ENCODE data around the gene SLC22A16. TPM values are rescaled to one million over a fixed set of nuclear protein-coding genes. Genes with fewer than 3 reads are reported as not detected.

SLC22A16 gene, protein sequence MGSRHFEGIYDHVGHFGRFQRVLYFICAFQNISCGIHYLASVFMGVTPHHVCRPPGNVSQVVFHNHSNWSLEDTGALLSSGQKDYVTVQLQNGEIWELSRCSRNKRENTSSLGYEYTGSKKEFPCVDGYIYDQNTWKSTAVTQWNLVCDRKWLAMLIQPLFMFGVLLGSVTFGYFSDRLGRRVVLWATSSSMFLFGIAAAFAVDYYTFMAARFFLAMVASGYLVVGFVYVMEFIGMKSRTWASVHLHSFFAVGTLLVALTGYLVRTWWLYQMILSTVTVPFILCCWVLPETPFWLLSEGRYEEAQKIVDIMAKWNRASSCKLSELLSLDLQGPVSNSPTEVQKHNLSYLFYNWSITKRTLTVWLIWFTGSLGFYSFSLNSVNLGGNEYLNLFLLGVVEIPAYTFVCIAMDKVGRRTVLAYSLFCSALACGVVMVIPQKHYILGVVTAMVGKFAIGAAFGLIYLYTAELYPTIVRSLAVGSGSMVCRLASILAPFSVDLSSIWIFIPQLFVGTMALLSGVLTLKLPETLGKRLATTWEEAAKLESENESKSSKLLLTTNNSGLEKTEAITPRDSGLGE
- total RNA-seq, result not detected in 3 replicates

DNA sequence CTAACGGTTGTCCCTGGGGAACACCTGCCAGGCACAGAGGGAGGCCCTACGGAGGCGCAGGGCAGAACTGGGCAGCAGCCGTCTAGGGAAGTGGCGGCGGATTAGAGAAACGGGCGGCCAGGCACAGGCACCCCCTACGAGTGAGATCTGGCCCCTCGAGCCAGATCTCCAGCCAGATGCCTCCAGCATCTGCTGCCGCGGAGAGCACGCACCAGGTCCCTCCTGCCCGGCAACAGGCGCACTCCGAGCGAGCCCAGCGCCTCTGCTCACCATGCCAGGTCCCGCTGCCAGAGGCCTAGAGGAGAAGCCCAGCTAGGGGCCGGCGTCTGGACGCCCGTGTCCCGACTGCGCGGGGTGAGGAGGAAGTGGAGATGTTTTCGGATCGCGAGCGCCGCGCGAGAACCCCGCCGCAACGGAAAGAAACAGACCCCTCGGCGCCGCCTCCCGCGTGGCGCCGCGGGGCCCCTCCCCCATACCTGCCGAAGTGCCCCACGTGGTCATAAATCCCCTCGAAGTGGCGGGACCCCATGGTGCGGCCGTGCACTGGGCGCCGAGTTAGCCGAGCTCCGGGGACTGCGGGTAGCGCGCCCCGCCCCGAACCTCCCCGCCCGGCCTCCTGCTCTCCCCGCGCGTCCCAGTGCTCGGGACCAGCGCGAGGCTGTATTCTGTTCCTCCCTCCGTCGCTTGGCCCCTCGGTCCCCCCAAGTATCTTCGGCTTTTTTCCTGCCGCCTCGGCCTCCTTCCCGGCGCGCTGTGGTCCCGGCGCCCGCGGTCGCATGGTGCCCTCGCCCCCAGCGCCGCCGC lies at the start of gene SLC22A16:
SLC22A16 (minus strand) TSS at position 568 of the 804 bp plus-strand sequence; CDS start at position 529, 39 bp downstream.
- no peaks in the 10 kb centered on the region for H3K4me1 Mint-ChIP-seq
- H3K36me3 Mint-ChIP-seq, result no peaks in the 10 kb centered on the region
- DNase-seq (ENCODE audit: low spot score in 2 of 2, unreplicated experiment in 2 of 2), result no peak
- TF ChIP-seq, protein P1, sequence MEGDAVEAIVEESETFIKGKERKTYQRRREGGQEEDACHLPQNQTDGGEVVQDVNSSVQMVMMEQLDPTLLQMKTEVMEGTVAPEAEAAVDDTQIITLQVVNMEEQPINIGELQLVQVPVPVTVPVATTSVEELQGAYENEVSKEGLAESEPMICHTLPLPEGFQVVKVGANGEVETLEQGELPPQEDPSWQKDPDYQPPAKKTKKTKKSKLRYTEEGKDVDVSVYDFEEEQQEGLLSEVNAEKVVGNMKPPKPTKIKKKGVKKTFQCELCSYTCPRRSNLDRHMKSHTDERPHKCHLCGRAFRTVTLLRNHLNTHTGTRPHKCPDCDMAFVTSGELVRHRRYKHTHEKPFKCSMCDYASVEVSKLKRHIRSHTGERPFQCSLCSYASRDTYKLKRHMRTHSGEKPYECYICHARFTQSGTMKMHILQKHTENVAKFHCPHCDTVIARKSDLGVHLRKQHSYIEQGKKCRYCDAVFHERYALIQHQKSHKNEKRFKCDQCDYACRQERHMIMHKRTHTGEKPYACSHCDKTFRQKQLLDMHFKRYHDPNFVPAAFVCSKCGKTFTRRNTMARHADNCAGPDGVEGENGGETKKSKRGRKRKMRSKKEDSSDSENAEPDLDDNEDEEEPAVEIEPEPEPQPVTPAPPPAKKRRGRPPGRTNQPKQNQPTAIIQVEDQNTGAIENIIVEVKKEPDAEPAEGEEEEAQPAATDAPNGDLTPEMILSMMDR (IDR thresholded peaks at IDR 0.05; ENCODE audit: unreplicated experiment), result no peak
- H3K9me3 Mint-ChIP-seq, result peaks cover 23% of the 10 kb centered on the region
- peaks cover 8% of the 10 kb centered on the region for H3K27me3 Mint-ChIP-seq (ENCODE audit: low read depth)
- no peak within 1 kb of the TSS for H3K27ac Mint-ChIP-seq
- no peak within 1 kb of the TSS for H3K4me3 Mint-ChIP-seq

DNA sequence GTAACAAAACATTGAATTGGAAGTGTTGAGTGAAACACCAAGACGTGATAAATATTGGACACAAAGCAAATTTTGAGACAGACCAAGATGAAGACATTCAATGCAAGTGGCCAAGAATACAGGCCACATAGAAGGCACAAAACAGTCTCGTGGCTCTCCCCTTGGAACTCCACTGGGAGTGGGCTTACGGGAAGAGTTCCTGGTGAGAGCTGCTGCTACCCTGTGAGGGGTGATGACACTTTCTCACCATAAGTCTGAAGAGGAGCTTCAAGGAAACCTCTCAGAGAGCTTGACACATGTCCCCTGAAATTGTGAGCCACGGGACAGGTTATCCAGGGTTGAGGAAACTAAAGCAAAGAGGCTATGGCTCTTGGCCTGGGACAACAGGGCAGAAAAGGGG lies 48.6 kb upstream of the SLC22A16 start:
- H3K27ac Mint-ChIP-seq, result no peak overlapping the region
- no peak overlapping the region for H3K4me3 Mint-ChIP-seq
- peaks cover 26% of the 10 kb centered on the region for H3K27me3 Mint-ChIP-seq (ENCODE audit: low read depth)
- peaks cover 8% of the 10 kb centered on the region for H3K4me1 Mint-ChIP-seq
- TF ChIP-seq, protein P1 (IDR thresholded peaks at IDR 0.05; ENCODE audit: unreplicated experiment), result no peak
- H3K36me3 Mint-ChIP-seq, result no peaks in the 10 kb centered on the region
- H3K9me3 Mint-ChIP-seq, result no peaks in the 10 kb centered on the region
- DNase-seq (ENCODE audit: low spot score in 2 of 2, unreplicated experiment in 2 of 2), result no peak

DNA sequence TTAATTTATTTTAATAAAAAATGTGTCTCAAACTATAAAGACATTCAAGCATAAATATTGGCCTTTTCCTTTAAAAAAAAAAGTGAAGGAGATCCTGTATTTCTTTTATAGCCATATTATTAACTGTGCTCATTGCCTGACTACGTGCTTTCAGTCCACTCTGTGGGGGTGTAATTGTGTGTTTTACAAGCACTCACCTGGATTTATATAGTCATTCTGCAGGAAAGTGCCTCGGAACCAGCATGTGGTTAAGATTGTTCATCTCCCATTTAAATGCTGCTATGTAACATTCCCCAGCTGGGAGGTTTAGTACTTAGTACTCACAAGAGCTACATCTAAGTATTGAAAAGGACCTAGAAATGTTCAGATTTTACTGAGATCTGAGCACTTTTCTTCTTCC lies 47.9 kb upstream of the SLC22A16 start:
- H3K27ac Mint-ChIP-seq, result no peak overlapping the region
- H3K36me3 Mint-ChIP-seq, result no peaks in the 10 kb centered on the region
- H3K4me3 Mint-ChIP-seq, result no peak overlapping the region
- no peaks in the 10 kb centered on the region for H3K9me3 Mint-ChIP-seq
- DNase-seq (ENCODE audit: low spot score in 2 of 2, unreplicated experiment in 2 of 2), result no peak
- H3K4me1 Mint-ChIP-seq, result peaks cover 8% of the 10 kb centered on the region
- peaks cover 19% of the 10 kb centered on the region for H3K27me3 Mint-ChIP-seq (ENCODE audit: low read depth)
- TF ChIP-seq, protein P1 (IDR thresholded peaks at IDR 0.05; ENCODE audit: unreplicated experiment), result no peak

DNA sequence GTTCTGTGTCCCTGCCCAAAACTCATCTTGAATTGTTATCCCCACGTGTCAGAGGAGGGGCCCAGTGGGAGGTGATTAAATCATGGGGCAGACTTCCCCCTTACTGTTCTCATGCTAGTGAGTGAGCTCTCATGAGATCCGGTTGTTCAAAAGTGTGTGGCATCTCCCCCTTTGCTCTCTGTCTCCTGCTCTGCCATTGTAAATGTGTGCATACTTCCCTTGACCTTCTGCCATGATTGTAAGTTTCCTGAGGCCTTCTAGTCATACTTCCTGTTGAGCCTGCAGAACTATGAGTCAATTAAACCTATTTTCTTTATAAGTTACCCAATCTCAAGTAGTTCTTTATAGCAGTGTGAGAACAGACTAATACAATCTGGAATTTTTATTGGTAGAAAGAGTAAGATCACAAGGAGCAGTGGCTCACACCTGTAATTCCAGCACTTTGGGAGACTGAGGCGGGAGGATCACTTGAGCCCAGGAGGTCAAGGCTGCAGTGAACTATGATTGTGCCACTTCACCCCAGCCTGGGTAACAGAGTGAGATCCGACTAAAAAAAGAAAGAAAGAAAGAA lies 47.1 kb upstream of the SLC22A16 start:
- H3K4me1 Mint-ChIP-seq, result peaks cover 3% of the 10 kb centered on the region
- no peaks in the 10 kb centered on the region for H3K36me3 Mint-ChIP-seq
- TF ChIP-seq, protein P1 (IDR thresholded peaks at IDR 0.05; ENCODE audit: unreplicated experiment), result no peak
- H3K27ac Mint-ChIP-seq, result no peak overlapping the region
- H3K4me3 Mint-ChIP-seq, result no peak overlapping the region
- H3K9me3 Mint-ChIP-seq, result no peaks in the 10 kb centered on the region
- DNase-seq (ENCODE audit: low spot score in 2 of 2, unreplicated experiment in 2 of 2), result no peak
- H3K27me3 Mint-ChIP-seq (ENCODE audit: low read depth), result peaks cover 17% of the 10 kb centered on the region

DNA sequence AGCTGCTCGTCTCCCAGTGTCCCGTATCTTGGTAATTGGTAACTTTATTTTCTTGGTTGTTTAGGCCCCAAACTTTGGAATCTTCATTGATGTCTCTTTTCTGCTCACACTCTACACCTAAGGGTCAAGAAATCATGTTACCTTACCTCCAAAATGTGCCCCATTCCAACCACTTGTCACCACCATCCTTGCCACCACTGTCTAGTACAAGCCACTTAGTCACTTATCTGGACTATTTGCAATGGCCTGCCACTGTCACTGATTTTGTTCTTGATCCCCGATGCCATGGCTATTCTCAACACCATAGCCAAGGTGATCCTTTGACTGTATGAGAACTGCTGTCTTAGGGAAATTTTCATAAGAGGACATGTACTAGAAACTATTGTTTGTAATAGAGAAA lies 46.0 kb upstream of the SLC22A16 start:
- H3K4me1 Mint-ChIP-seq, result no peaks in the 10 kb centered on the region
- no peak overlapping the region for H3K4me3 Mint-ChIP-seq
- H3K27ac Mint-ChIP-seq, result no peak overlapping the region
- H3K27me3 Mint-ChIP-seq (ENCODE audit: low read depth), result peaks cover 17% of the 10 kb centered on the region
- H3K36me3 Mint-ChIP-seq, result no peaks in the 10 kb centered on the region
- H3K9me3 Mint-ChIP-seq, result no peaks in the 10 kb centered on the region
- TF ChIP-seq, protein P1 (IDR thresholded peaks at IDR 0.05; ENCODE audit: unreplicated experiment), result no peak
- DNase-seq (ENCODE audit: low spot score in 2 of 2, unreplicated experiment in 2 of 2), result no peak
